Measurements from ENCODE around the gene GNG2. TPM values are rescaled to one million over a fixed set of nuclear protein-coding genes. Genes with fewer than 3 reads are reported as not detected.

The GNG2 gene
- total RNA-seq, 2 donors from 2014 or later, result 5.9 to 6.3 TPM

- TF ChIP-seq, protein P1, sequence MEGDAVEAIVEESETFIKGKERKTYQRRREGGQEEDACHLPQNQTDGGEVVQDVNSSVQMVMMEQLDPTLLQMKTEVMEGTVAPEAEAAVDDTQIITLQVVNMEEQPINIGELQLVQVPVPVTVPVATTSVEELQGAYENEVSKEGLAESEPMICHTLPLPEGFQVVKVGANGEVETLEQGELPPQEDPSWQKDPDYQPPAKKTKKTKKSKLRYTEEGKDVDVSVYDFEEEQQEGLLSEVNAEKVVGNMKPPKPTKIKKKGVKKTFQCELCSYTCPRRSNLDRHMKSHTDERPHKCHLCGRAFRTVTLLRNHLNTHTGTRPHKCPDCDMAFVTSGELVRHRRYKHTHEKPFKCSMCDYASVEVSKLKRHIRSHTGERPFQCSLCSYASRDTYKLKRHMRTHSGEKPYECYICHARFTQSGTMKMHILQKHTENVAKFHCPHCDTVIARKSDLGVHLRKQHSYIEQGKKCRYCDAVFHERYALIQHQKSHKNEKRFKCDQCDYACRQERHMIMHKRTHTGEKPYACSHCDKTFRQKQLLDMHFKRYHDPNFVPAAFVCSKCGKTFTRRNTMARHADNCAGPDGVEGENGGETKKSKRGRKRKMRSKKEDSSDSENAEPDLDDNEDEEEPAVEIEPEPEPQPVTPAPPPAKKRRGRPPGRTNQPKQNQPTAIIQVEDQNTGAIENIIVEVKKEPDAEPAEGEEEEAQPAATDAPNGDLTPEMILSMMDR (IDR thresholded peaks at IDR 0.05), result no peak
- H3K4me1 ChIP-seq, result peaks cover 0 to 15% of the 10 kb centered on the region in 2 donors
- H3K4me3 ChIP-seq, result no peak overlapping the region
- no peaks in the 10 kb centered on the region for H3K27me3 ChIP-seq
- DNase-seq (ENCODE audit: low spot score), result no peak
- H3K9me3 ChIP-seq, result no peaks in the 10 kb centered on the region
- no peak overlapping the region for H3K27ac ChIP-seq
- H3K36me3 ChIP-seq, result no peaks in the 10 kb centered on the region
These were observed 3.6 kb upstream of the GNG2 start for GRCh38 chr14:51856792-51857296.

DNA sequence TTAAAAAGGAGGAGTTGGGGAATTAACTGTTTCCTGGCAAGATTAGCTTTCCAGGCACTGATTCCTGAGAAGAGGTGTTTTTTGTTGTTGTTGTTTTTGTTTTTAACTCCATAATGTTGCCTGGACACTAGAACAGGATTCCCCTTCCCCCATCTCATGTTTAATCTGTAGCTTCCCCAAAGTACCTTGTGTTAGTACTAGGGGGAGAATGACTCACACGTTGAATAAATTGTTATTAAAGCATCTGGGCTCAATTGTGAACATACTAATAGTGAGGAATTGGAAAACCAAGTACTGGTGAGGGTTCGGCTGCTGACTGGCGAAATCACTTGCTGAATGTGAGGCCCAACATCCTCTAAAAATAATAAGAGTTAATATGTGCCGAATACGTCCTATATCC lies 1.3 kb upstream of the GNG2 start:
- Histone ChIP-seq H3K4me3 (no peak overlapping the region), H3K4me1 (peaks cover 0 to 15% of the 10 kb centered on the region in 2 donors), H3K36me3 (no peaks in the 10 kb centered on the region), H3K9me3 (no peaks in the 10 kb centered on the region), H3K27ac (no peak overlapping the region), H3K27me3 (no peaks in the 10 kb centered on the region)
- no peak for DNase-seq (ENCODE audit: low spot score)
- TF ChIP-seq, protein P1 (IDR thresholded peaks at IDR 0.05), result no peak

DNA sequence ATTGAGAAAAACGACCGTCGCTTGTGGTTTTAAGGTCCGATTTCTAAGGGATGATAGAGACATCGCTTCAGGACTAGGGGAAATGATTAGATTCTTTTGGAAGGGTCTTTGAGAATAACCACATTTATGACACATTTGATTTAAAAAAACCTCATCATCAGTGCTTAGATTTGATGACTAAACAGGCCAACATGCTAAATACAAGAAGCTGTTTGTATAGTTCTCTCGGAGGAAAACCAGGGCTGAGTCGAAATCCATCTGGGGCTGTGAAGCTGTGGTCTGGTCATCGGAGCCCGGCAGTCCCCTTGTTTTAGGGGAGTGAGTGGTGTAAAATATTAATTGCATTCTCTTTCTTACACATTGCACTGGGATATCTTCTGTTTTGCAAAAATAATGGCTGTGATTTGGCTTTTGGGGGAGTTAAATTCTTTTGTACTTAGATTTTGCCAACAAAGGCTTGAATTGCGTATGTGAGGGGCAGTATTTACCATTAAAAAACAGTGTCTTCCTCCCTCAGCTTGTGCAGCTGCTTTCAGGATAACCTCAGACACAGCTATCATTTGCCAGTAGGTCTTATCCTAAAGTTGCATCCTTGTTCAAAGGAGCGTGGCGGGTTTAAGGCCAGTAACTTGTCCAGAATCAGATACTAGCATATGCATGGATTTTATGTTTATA lies 550 bp downstream of the GNG2 start:
- TF ChIP-seq, protein P1 (IDR thresholded peaks at IDR 0.05), result no peak
- H3K36me3 ChIP-seq, result no peaks in the 10 kb centered on the region
- peak overlapping the region; percentile 22 to 28 for H3K27ac ChIP-seq
- H3K27me3 ChIP-seq, result no peaks in the 10 kb centered on the region
- peak overlapping the region; percentile 40 to 48 for H3K4me3 ChIP-seq
- no peaks in the 10 kb centered on the region for H3K9me3 ChIP-seq
- no peak for DNase-seq (ENCODE audit: low spot score)
- H3K4me1 ChIP-seq, result peaks cover 0 to 15% of the 10 kb centered on the region in 2 donors

DNA sequence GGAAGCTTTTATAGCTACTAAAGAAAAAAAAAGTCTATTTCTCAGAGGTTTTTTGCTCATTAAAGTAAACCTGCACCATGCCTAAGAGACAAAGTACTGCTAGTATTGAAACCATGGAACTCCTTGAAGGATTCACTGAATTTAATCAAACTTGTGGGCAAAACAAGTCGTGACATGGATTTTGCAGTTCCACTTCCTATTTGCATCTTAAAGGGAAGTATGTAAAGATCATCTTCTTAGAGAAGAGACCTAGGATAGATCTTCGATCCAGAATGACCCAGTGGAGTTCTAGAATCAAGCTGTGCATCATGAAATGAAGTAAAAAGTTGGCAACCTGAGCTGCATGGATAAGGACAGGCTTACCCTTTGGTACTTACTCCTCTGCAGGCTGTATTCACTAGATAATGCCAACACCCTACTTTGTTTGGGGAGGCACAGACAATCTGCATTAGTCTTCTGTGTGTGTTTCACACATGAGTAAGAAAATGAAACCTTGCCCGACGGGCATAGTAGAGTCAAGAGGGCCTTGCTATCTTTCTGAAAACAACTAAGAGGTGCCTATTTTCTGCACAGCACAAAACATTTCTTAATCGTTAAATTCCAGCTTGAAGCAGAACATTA lies 1.9 kb downstream of the GNG2 start:
- TF ChIP-seq, protein P1 (IDR thresholded peaks at IDR 0.05), result no peak
- Histone ChIP-seq H3K27me3 (no peaks in the 10 kb centered on the region), H3K36me3 (no peaks in the 10 kb centered on the region), H3K4me1 (peaks cover 0 to 15% of the 10 kb centered on the region in 2 donors), H3K9me3 (no peaks in the 10 kb centered on the region), H3K27ac (no peak overlapping the region), H3K4me3 (peak overlapping the region; percentile 40 to 48)
- DNase-seq (ENCODE audit: low spot score), result no peak

DNA sequence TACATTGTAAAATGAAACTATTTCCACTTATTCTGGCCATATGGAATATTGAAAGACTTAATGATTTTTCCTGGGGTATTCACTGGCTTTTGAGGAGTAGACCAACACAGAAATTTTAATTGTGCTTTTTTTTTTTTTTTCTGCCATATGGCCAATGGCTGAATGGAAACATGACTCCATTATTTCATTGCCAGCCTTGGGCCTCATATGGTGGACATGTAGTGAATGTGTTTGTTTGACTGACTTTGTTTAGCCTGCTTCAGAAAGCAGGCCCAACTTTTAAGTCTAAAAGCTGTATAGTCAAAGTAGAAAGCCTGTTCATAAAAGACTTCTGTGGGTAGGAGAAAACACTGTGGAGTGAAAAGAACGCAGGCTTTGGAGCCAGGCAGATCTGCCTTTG lies 2.4 kb downstream of the GNG2 start:
- TF ChIP-seq, protein P1 (IDR thresholded peaks at IDR 0.05), result no peak
- no peak for DNase-seq (ENCODE audit: low spot score)
- Histone ChIP-seq H3K27ac (no peak overlapping the region), H3K36me3 (no peaks in the 10 kb centered on the region), H3K4me3 (peak overlapping the region in 1 of 2 donors; percentile 48), H3K9me3 (no peaks in the 10 kb centered on the region), H3K4me1 (peaks cover 0 to 15% of the 10 kb centered on the region in 2 donors), H3K27me3 (no peaks in the 10 kb centered on the region)

All from right atrium auricular region (tissue), 2 donors.